Right atrium auricular region (tissue), 2 donors: ENCODE measurements around the gene PRPF38A. TPM values are rescaled to one million over a fixed set of nuclear protein-coding genes. Genes with fewer than 3 reads are reported as not detected.

Experiments used
- DNase-seq: peaks from one replicate; pipeline ENCODE4 v3.0.0-alpha.2; 2019; ENCODE audit warnings: low spot score
- H3K27ac ChIP-seq, 2 donors: fragments of 200-600 bp; sonication (generic); 1 replicate in 1 of 2; 2 replicates in 1 of 2; pipeline ENCODE4 v1.5.1; 2016 to 2019
- H3K27me3 ChIP-seq, 2 donors: fragments of 200-600 bp; sonication (generic); one replicate each; pipeline versions ENCODE4 v1.5.1 to v1.6.0; 2017 to 2019
- H3K36me3 ChIP-seq: fragments of 200-600 bp; sonication (generic); one replicate; pipeline ENCODE4 v1.5.1; 2016
- H3K4me1 ChIP-seq, 2 donors: fragments of 200-600 bp; sonication (generic); one replicate each; pipeline versions ENCODE4 v1.5.1 to v1.6.0; 2017 to 2019
- H3K4me3 ChIP-seq, 2 donors: fragments of 200-600 bp; sonication (generic); 1 replicate in 1 of 2; 2 replicates in 1 of 2; pipeline ENCODE4 v1.5.1; 2017 to 2019; ENCODE audit warnings: mild to moderate bottlenecking in 1 of 2, moderate library complexity in 1 of 2
- H3K9me3 ChIP-seq, 2 donors: fragments of 200-600 bp; sonication (generic); one replicate each; pipeline ENCODE4 v1.5.1; 2019
- total RNA-seq, 2 donors: library from RNA; depleted of rRNA; stranded (reverse); fragments of >200 nt; gene quantifications; one replicate each; pipeline ENCODE4 v1.1.0, GENCODE V29; 2016
- TF ChIP-seq, protein P1 (sequence below), 2 donors: fragments of 200-600 bp; sonication (generic); IDR thresholded peaks; one replicate each; pipeline ENCODE4 v1.5.1; 2019; ENCODE audit warnings: antibody characterized with exemption in 2 of 2

Gene PRPF38A
- total RNA-seq, 2 donors from 2014 or later, result 5.9 to 7.2 TPM

DNA sequence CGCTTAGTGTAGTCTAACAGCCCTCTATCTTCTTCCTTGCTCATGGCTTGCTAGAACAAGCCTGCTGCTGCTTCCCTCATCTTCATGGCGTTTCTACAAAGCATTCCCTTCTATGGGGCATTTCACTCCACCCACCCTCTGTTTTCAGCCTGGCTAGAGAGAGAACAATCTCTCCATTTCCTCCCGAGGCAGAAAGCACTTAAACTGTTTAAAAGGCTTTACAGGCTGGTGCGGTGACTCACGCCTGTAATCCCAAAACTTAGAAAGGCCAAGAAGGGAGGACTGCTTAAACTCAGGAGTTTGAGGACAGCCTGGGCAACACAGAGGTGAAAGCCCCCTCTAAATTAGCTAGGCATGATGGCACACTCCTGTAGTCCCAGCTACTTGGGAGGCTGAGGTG lies 17.9 kb upstream of the PRPF38A start:
- no peaks in the 10 kb centered on the region for H3K4me1 ChIP-seq
- no peaks in the 10 kb centered on the region for H3K27me3 ChIP-seq
- no peaks in the 10 kb centered on the region for H3K9me3 ChIP-seq
- TF ChIP-seq, protein P1, sequence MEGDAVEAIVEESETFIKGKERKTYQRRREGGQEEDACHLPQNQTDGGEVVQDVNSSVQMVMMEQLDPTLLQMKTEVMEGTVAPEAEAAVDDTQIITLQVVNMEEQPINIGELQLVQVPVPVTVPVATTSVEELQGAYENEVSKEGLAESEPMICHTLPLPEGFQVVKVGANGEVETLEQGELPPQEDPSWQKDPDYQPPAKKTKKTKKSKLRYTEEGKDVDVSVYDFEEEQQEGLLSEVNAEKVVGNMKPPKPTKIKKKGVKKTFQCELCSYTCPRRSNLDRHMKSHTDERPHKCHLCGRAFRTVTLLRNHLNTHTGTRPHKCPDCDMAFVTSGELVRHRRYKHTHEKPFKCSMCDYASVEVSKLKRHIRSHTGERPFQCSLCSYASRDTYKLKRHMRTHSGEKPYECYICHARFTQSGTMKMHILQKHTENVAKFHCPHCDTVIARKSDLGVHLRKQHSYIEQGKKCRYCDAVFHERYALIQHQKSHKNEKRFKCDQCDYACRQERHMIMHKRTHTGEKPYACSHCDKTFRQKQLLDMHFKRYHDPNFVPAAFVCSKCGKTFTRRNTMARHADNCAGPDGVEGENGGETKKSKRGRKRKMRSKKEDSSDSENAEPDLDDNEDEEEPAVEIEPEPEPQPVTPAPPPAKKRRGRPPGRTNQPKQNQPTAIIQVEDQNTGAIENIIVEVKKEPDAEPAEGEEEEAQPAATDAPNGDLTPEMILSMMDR (IDR thresholded peaks at IDR 0.05), result no peak
- H3K36me3 ChIP-seq, result no peaks in the 10 kb centered on the region
- H3K27ac ChIP-seq, result no peak overlapping the region
- DNase-seq, result no peak
- H3K4me3 ChIP-seq, result no peak overlapping the region

DNA sequence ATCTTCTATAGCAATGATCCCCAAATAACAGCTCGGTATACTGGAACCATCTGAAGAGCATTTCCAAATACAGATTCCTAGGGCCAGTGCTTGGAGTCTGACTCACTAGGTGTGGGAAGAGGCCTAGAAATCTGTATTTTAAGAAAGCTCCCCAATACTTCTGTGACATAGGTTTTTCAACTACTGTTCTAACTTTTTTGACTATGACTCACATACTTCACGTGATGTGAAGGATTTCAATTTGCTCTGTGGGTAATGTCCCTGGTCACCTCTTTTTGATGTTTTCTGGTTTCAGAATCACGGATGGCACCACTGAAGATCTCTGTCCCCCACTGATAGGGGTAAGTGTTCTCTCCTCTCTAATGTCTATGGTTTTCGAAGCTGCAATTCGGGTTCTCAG lies 11.2 kb upstream of the PRPF38A start:
- Histone ChIP-seq H3K4me1 (no peaks in the 10 kb centered on the region), H3K36me3 (no peaks in the 10 kb centered on the region), H3K4me3 (no peak overlapping the region), H3K9me3 (no peaks in the 10 kb centered on the region), H3K27me3 (no peaks in the 10 kb centered on the region), H3K27ac (no peak overlapping the region)
- TF ChIP-seq, protein P1 (IDR thresholded peaks at IDR 0.05), result no peak
- DNase-seq, result no peak

- Histone ChIP-seq H3K4me3 (no peak overlapping the region), H3K9me3 (no peaks in the 10 kb centered on the region), H3K27ac (no peak overlapping the region), H3K4me1 (peaks cover 0 to 7% of the 10 kb centered on the region in 2 donors), H3K27me3 (no peaks in the 10 kb centered on the region), H3K36me3 (no peaks in the 10 kb centered on the region)
- TF ChIP-seq, protein P1 (IDR thresholded peaks at IDR 0.05), result no peak
- no peak for DNase-seq
These were observed 4.8 kb upstream of the PRPF38A start for GRCh38 chr1:52399629-52400028.

GRCh38 chr1:52400131-52400530 lies 4.3 kb upstream of the PRPF38A start:
- no peak for DNase-seq
- TF ChIP-seq, protein P1 (IDR thresholded peaks at IDR 0.05), result no peak
- H3K4me3 ChIP-seq, result no peak overlapping the region
- peaks cover 0 to 9% of the 10 kb centered on the region in 2 donors for H3K4me1 ChIP-seq
- H3K27me3 ChIP-seq, result no peaks in the 10 kb centered on the region
- no peak overlapping the region for H3K27ac ChIP-seq
- no peaks in the 10 kb centered on the region for H3K9me3 ChIP-seq
- no peaks in the 10 kb centered on the region for H3K36me3 ChIP-seq

- no peak overlapping the region for H3K27ac ChIP-seq
- no peaks in the 10 kb centered on the region for H3K9me3 ChIP-seq
- TF ChIP-seq, protein P1 (IDR thresholded peaks at IDR 0.05), result no peak
- peaks cover 0 to 24% of the 10 kb centered on the region in 2 donors for H3K4me1 ChIP-seq
- H3K27me3 ChIP-seq, result no peaks in the 10 kb centered on the region
- H3K36me3 ChIP-seq, result peaks cover 14% of the 10 kb centered on the region
- DNase-seq, result no peak
- no peak overlapping the region for H3K4me3 ChIP-seq
These were observed 1.6 kb upstream of the PRPF38A start for GRCh38 chr1:52402860-52403240.

GRCh38 chr1:52403566-52404115 lies 761 bp upstream of the PRPF38A start:
- H3K4me3 ChIP-seq, result peak overlapping the region; percentile 73 to 83
- H3K27ac ChIP-seq, result peak overlapping the region; percentile 86 to 87
- peaks cover 0 to 24% of the 10 kb centered on the region in 2 donors for H3K4me1 ChIP-seq
- TF ChIP-seq, protein P1 (IDR thresholded peaks at IDR 0.05), result no peak
- no peaks in the 10 kb centered on the region for H3K9me3 ChIP-seq
- H3K27me3 ChIP-seq, result no peaks in the 10 kb centered on the region
- no peak for DNase-seq
- H3K36me3 ChIP-seq, result peaks cover 22% of the 10 kb centered on the region
